Measurements from ENCODE around the gene STK39.

The STK39 gene

DNA sequence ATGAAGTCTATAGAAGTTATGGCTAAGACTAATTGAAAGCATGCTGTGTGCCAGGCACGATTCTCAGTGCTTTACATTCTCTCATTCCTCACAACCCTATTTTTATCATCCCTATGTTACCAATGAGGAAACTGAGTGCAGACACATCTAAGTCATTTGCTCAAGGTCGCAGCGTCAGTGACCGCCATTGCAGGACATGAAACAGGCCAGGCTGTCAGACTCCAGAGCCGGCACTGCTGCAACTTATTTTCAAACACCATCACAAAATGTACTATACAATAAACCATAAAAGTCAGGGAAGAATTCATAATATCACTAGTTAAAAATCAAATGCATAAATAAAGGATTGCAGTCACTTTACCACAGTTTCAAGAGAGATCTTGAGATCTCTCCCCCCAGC is 5.6 kb downstream of the STK39 start:
- DNase-seq = no peak

DNA sequence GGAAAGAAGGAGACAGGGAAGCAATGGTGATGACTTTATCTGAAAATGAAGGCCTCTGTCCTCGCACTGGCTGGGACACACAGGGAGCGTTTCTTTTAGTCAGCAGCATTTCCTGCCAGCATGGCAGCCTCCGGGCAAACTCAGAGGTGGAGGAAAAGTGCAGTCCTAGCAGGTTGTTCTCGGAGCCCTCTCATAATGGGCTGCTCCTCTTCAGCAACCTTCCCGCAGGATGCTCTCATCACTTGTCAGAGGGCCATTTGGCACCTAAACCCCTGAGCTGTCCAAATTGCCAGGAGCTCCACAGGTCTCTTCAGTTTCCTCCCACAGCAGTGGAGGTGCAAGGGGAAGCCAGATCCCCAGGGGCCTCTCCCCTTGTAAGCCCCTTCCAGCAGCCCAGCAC is 6.2 kb downstream of the STK39 start:
- no peak for DNase-seq

DNA sequence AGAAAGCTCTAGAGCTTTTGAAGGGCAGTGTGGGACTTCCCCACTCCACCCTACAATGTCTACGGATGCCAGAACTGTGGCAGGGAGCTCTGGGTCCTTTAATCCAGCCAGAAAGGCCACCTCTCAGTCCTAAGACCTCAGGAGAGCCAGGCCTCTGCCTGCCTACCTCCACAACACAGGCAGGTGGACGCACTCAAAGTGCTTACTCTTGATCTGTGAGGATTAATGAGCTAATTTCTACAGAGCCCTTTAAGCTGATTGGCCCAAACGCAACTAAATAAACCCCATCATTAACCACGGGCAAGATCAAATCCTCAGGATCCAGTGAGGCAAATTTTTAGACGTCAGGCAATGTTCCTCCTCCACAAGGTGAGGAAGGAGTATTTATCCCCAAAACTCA is 8.1 kb downstream of the STK39 start:
- DNase-seq = no peak

DNA sequence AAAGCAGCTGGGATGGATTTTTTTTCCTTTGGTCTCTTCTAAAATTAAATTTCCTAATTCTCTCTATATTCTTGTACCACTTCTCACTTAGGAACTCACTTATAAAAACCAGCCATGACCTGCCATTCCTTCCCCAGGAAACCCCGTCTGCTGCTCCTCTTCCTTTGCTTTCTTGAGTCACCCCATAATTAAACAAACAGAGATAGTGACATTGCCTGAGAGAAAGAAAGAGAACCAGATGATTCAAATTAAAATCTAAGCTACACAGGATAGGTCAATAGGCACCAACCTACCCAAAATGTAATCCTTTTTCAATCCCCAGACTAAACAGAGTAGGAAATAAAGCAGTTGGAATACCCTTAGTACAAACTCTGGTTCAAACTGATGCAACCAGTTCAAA is 9.7 kb downstream of the STK39 start:
- DNase-seq = no peak

DNA sequence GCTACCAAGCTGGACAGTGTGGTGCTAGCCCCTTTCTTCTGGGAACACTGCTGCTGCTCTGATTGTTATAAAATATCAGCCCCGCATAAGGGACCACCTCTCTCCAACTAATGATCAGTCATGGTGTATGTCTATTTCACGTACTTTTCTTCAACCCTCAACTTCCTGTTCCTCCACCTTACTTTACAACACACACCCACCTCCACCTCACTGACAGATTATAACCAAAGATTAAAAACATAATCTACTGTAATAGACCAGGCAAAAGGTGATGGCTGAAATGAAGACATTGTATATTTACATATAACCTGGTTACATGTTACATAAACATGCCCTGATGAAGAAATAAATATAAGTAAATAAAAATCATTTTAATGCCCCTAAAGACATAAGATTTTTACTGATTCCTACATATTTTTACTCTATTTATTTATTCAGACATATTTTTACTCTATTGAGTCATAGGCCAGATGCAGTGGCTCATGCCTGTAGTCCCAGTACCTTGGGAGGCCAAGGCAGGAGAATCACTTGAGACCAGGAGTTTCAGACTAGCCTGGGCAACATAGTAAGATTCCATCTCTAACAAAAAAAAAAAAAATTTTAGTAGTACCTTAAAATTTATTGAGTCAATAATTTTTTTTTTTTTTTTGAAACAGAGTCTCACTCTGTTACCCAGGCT is 12.8 kb downstream of the STK39 start:
- DNase-seq = no peak

DNA sequence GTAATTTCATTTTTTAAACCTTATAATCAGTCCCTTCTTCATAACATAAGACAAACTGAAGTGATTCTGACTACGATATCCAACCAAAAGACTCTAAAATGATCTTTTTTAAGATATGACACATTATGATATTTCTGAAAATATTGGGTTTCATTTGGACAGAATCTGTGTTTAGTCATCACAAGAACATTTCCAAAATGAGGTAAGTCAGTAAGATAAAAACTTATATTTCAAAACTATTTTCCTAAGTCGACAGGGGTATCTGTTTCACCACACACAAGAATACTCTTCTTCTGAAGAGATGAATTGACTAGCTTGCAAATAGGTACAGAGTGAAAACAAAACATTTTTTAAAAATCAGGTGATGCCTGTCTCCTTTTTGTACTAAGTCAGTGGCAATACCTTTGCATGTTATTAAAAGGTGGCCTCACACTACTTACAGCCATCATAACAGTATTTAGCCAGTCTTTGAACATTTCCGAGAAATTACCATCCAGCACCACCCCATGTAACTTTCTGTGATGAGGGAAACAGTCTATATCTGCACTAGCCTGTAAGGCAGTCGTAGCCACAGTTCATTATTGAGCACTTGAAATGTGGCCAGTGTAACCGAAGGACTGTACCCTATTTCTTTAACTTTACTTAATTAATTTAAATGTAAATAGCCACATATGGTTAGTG is 13.5 kb downstream of the STK39 start:
- DNase-seq = no peak

DNA sequence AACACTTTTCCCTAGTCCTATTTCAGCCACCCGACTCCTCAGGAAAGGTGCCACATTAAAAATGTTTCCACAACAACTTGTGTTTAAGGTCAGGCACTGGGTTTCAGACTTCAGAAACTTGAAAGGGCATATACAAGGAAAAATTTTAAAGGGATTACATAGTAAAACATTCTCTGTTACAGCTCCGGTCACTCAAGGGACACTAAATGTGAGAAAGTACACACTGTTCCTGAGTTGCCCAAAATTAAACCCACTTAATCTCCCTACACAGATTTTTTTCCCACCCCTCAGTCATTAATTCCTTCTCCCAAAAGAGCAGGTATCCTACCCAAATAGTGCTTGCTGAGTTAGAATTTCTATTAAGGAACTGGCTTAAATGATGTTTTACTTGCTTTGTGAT is 14.2 kb downstream of the STK39 start:
- DNase-seq = no peak

DNA sequence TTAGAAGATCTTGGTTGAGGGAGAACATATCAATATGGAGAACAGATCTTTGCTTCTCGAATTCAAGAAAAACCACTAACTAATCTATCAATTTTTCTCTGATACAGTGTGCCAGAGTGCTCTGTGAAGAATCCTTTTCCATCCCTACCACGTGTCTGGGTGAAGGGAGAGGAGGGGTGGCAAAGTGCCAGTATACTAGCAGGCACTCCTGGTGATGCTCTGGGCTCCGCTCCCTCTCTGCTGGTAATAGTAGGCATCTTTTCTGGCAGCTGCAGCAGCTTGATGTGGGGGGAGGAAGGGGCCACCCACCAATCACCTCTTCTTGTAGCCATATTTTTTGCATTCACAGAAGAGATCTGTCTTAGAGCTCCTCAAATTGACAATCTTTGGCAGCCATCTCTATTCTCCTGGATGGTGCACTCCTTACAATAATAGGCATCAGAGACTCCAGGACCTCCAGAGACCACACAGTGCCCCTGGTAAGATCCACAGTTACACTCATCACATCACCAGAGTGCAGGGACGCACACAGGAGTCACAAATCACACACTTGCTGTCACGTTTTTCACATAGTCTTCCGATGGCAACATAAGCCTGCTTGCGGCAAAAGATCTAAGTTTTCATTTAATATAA is 15.7 kb downstream of the STK39 start:
- DNase-seq = no peak

DNA sequence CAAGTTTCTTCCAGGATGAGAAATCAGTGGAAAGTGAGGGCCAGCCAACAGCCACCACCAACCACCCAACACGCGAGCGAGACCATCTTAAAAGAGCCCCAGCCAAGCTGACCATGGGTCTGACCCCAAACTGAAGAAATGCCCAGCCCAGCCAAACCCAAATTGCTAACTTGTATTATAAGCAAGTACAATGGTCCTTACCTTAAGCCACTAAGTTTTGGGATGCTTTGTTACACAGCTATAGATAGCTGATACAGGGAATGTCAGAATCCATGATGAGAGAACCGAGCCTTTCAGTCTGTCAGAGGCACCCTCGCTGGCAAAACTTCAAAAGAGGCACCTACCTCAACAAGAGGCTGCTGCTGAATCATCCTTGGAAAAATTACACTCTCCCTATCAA is 17.0 kb downstream of the STK39 start:
- DNase-seq = no peak

DNA sequence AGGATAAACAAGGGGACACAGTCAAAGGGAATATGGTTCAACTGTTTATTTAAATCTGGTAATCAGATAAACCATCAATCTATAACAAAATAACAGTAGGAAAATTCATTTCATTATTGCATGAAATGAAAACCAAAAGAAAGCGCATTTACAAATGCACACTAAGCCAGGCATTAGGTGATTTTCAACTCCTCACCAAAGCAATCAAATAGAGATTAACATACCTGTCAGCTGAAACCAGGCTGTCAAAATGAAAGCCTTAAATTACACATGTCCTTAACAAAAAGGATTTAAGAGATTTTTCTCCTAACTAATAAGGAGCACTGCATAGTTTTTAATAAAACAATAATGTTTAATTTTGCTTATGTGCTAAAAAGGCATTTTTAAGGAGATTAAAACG is 23.0 kb downstream of the STK39 start:
- no peak for DNase-seq

DNA sequence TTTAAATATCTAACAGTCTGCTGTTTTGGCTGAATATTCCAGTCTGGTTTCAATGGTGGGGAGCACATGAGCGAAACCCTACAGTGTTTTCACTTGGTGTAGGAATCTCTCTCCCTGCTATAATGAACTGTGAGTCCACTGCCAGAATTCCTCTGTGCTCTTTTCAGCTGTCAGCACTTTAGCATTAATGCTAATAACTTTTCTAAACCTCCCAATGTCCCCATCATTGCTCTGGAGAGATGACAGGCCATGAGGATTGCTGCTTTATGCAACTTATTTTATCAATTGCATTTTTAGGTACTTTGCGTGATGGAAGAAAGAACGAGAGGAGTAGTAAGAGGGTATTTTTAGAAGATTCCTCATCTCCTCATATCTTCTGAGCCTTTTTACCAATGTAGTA is 25.3 kb downstream of the STK39 start:
- no peak for DNase-seq

DNA sequence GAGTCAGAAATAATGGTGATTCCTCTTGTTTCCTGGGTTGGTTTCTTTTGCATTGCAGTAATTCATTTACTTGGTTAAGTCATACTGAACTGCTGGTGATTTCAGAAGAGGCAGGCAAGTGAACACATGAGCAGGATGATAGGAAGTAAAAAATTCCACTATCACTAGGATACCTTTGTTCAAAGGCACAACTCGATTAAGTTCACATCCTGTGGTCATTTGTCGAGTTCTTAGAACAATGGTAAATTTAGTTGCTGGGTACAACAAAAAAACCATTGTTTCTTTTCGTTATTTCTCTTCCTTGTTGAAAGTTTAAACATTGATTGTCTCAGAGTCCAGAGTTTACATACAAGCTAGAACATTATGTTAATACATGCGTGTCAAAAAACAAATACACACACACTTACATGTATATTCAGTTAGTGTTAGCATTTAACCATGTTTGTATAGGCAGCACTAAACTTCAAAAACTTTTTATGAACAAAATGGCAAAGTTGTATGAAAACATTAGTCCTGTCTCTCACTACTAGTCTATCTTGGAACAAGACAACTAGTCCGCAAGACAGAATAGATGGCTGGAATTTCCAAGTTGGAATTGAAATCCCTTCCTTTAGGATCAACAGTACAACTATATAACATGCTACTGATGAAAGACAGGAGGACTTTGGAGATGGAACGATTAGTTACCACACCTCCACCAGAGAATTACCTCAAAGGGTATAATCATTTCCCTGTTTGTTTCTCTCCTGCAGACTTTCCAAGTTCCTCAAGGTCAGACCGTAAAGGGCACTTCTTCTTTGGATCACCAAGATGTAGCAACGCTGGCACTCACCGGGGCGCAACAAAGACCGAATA is 26.2 kb downstream of the STK39 start:
- no peak for DNase-seq

DNA sequence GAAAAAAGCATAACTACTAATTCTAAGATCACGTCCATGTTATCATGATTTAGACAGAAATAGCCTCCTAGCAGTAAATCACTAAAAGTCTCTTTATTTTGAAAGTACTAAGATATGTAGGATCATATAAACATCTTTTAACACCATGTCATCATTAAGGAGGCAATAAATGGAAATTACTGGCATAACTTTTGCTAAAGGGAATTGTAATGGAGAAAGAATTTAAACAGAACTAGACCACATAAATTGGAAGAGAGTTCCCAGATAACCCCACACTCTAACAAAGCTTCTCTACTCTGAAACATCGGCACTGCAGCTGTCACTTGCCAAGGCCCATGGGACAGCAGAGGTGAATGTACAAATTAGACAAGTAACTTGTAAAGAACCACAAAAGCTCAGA is 29.5 kb downstream of the STK39 start:
- no peak for DNase-seq

DNA sequence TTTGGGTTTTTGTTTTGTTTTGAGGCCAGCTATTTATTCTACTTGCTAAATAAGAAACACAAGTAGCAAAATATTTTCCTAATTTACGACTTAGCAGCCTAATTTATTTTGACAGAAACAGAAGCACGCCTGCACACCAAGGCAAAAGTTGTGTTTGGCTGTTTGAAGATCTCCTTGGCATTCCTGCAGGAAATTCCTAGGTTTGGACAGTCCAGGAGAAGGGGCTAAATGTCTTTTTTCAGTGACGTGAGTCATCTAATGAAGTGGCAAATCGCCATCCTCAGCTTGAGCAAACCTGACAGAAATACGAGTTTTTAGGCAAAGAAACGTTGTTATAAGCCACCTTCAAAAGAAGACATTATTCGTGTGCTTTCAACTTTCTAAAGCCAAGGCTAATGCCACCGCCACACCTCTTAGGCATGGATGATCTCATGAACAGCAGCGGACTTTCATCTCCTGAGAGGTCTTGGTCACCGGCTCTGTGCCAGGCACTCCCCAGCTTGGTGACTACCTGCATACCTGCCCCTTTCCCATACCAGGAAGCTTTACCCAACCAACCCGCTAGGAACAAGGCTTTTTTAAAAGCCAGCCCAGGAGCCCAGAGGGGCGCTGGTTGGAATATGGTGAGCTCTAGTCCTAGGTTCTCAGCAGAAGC is 30.9 kb downstream of the STK39 start:
- DNase-seq = no peak

DNA sequence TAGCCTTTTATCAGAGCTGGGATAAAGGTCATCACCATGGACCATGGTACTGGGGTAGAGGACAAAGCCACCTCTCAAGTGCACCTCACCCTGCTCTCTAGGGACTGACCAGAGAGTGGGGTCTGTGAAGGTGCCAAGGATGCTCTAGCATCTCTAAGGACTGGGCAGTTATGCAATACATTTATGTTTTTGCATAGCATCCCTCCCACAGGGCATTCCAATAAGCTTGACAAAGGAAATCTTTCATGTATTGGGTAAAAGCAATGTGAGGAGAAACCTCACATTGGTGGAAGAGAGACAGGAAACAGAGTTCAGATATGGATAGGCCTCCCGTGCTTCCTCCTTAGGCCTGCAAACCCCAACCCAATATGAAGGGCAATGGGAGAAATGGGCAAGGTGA is 31.6 kb downstream of the STK39 start:
- no peak for DNase-seq

DNA sequence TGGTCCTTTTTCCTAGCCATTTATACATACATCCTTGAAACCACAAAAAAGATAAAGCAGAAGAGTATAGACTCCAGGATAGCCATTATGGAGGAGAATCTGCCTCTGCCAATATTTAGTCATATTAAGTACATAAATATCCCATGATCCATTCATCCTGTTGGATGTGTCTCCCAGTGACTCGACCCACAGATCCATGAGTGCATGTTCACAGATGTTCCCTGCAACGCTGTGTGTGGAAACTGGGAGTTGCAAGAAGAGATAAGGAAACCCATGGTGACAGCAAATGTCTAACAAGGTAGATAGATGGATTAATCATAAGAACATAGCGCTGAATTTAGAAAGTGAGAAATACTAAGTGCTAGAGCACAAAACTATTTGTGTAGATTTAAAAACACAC is 34.5 kb downstream of the STK39 start:
- peak; percentile 38 for DNase-seq

DNA sequence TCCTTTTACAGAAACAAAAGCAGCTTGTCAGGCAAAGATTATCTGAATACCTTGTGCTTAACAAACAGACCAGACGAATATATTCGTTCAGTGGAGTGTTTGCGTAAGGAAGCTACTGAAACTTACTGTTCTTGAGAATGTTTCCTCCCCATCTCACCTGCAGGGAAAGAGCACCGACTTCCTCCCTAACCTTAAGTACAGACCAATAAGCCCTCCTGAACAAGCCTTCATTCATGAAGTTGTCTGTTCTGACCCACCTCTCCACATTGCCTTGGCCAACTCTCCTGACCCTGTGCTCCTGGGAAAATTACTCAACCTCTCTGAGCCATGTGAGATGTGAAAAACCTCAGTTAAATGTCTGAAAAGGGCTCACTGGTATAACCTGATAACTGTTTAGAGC is 35.2 kb downstream of the STK39 start:
- peak; percentile 68 for DNase-seq

DNA sequence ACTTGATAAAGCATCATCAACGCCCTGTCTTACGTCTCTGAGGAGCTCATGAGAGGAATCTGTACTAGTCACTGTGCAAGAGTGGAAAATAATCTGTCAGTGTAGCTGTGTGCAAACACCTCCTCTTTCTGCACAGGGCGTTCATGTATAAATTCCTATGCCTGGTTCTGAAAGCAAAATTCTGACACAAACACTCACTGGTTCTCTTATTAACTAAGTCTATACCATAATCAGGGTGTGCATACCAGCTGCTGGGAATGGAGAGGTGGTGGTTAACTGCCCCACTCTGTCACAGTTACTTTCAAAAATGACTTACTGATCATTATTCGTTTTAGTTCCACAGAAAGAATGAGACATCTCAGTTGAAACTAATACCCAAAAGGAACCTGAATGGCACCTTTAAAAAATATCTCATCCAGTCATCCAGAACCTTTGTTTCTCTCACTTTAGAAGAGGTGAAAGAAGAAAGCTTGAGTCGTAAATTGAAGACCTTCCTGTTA is 35.7 kb downstream of the STK39 start:
- DNase-seq = peak; percentile 62

DNA sequence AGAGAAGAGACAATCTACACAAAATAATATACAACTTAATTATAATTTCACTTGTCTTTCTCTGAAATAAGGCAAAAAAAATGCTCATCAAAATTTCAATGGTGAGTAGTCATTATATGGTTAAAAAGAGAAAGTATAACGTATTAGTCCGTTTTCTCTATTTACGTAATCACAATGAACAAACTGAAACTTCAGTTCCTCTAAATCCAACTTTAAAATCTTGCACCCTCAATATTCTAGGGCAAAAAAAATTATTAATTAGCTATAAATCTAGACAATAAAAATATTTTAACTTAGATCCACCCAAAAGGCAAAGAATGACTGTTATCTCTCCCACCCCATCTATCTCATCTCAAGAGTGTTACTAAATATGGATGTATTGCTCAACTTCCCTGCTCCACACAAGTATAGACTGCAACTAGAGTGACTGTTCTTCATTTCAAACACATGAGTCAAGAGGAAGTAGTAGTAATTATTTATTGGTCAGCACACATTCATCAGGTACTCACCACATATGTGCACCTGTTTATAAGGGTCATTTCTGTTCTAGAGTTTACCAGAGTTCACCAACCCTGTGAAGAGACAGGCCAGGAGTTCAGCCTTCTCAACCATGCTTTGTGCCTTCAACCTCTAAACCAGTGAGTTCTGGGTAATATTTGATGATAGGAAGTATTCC is 36.4 kb downstream of the STK39 start:
- peak; percentile 95 for DNase-seq

DNA sequence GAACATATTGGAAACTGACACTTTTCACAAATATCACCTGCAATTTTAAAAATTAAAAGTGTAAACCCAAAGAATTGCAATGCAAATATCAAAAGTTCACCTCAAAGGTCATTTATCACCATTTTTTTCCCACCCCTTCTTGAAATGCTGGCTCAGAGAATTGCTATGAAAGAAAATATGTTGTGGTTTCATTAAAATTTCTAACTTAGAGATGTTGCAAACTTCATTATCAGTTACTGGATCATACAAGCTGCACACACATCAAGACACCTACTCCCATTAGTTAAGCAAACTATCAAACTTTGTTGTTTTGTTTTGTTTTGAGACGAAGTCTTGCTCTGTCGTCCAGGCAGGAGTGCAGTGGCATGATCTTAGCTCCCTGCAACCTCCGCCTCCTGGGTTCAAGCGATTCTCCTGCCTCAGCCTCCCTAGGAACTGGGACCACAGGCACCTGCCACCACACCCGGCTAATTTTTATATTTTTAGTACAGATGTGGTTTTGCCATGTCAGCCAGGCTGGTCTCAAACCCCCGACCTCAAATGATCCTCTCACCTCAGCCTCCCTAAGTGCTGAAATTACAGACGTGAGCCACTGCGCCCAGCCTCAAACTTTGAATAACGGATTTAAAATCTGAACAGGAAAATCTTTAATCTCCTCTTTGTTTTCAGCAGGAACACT is 37.0 kb downstream of the STK39 start:
- DNase-seq = no peak

DNA sequence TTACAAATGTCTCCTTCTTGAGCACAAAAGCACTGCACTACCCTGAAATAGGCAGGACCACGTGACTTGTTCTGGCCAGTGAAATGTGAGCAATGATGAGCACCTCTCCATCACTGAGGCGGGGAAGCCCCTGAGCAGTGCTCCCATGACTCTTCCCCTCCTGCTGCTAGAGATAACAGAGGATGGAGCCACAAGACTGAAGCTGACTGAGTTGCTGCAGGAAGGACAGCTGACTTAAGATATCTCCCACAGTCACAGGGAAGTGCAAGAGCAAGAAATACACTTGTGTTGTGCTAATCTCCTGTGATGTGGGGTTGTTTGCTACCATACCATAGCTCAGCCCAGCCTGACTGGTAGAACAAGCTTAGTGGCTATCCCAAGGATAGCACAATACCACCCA is 38.7 kb downstream of the STK39 start:
- peak; percentile 27 for DNase-seq

DNA sequence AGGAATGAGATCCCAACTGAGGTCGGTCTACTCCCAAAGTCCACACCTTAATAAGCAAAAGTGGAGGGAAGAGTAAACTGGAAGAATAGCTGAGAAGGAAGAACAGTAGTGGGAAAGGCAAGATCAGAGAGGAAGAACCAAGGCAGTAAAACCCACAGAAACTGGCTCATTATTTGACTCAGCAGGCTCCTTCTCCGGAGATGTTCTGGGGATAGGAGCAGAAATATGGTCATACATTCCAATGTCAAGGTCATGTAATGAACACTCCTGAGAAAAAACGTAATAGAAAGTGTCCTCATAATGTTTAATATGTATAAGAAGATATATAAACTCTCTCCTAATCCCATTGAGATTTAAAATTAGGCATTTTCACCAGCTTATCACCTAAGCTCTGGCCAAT is 39.5 kb downstream of the STK39 start:
- DNase-seq = no peak
